K562 (cell line): Measurements from ENCODE around the gene RCOR1. TPM values are rescaled to one million over a fixed set of nuclear protein-coding genes. Genes with fewer than 3 reads are reported as not detected.

Experiments
- ATAC-seq: fragments of 200-7000 bp; cut with Tn5 transposase; 3 replicates; pipeline ENCODE4 v1.9.1; 2020; ENCODE audit warnings: moderate library complexity
- BruUV-seq: library from RNA; stranded (reverse); fragments of 400-500 nt; replicated peaks from 2 replicates; lab custom pipeline; 2021; lab: Mats Ljungman, UMichigan
- CTCF ChIA-PET: fragments of 300-600 bp; formaldehyde crosslinking; extraction: SDS; loops from one replicate; lab custom pipeline; 2021; ENCODE audit warnings: low intra/inter-chr PET ratio; lab: Yijun Ruan, JAX
- POLR2A ChIA-PET: fragments of 300-600, 350-650 bp; sonication (Branson Sonifier 250); formaldehyde crosslinking; extraction: SDS; loops from one replicate; lab custom pipeline; 2021; ENCODE audit warnings: antibody characterized with exemption, inconsistent platforms; lab: Yijun Ruan, JAX
- DNase-seq, 4 experiments: peaks; one replicate each; pipeline versions ENCODE4 v3.0.0 to v3.0.0-alpha.2; 2011 to 2018; ENCODE audit warnings: low spot score in 3 of 4, mixed read lengths in 3 of 4; ENCODE audit errors: extremely low read depth in 1 of 4
- FAIRE-seq: peaks from 2 replicates; lab custom pipeline; 2011; peaks lifted over from hg19 to GRCh38; lab: Jason Lieb, UNC
- H2AFZ ChIP-seq: 2 replicates; pipeline ENCODE4 v1.6.0; 2011; ENCODE audit warnings: low read depth, low read length, control low read depth, inconsistent platforms
- H3K27ac ChIP-seq: fragments of 200-600 bp; 3 replicates; pipeline ENCODE4 v1.8.0; 2011; ENCODE audit warnings: low read depth, mild to moderate bottlenecking, control low read depth, inconsistent platforms, low read length, moderate library complexity, mixed read lengths; ENCODE audit errors: extremely low read depth
- H3K27me3 ChIP-seq, 2 experiments: fragments of 300-600 bp in 1 of 2; 2 replicates in 1 of 2; 3 replicates in 1 of 2; pipeline versions ENCODE4 v1.6.0 to v1.8.0; 2011; ENCODE audit warnings: inconsistent platforms in 2 of 2, low read length in 2 of 2, mild to moderate bottlenecking in 1 of 2, mixed read lengths in 1 of 2, moderate library complexity in 1 of 2; ENCODE audit not compliant: control insufficient read depth in 2 of 2, insufficient read depth in 2 of 2
- H3K36me3 ChIP-seq: fragments of 300-600 bp; 3 replicates; pipeline ENCODE4 v1.8.0; 2011; ENCODE audit warnings: mild to moderate bottlenecking, low read length, inconsistent platforms; ENCODE audit not compliant: control insufficient read depth, insufficient read depth
- H3K4me1 ChIP-seq, 2 experiments: fragments of 200-600 bp in 1 of 2; replicated peaks in 1 of 2; 2 replicates in 1 of 2; 3 replicates in 1 of 2; pipeline versions ENCODE4 v1.5.1 to v1.8.0; 2011; ENCODE audit warnings: inconsistent platforms in 2 of 2, low read length in 2 of 2, mild to moderate bottlenecking in 1 of 2, mixed read lengths in 1 of 2, moderate library complexity in 1 of 2; ENCODE audit not compliant: control insufficient read depth in 2 of 2, insufficient read depth in 2 of 2
- H3K4me2 ChIP-seq: 2 replicates; pipeline ENCODE4 v1.6.1; 2011; ENCODE audit warnings: low read length, control low read depth, inconsistent platforms, mixed read lengths; ENCODE audit not compliant: insufficient read depth
- H3K4me3 ChIP-seq: fragments of 200-600 bp; sonication (generic), shearing (Covaris generic); 2 replicates; pipeline ENCODE4 v1.5.1; 2016; ENCODE audit warnings: control low read depth, inconsistent platforms
- H3K79me2 ChIP-seq: fragments of 200-600 bp; 3 replicates; pipeline ENCODE4 v1.8.0; 2011; ENCODE audit warnings: low read length, inconsistent platforms; ENCODE audit not compliant: control insufficient read depth, insufficient read depth
- H3K9ac ChIP-seq, 2 experiments: 2 replicates each; pipeline versions ENCODE4 v1.6.0 to v1.6.1; 2011; ENCODE audit warnings: low read depth in 2 of 2, low read length in 2 of 2, control low read depth in 1 of 2, inconsistent platforms in 1 of 2, mild to moderate bottlenecking in 1 of 2, mixed read lengths in 1 of 2; ENCODE audit not compliant: insufficient read depth in 1 of 2
- H3K9me1 ChIP-seq: one replicate; pipeline ENCODE4 v1.6.0; 2011; ENCODE audit warnings: inconsistent platforms, mild to moderate bottlenecking, low read length, moderate library complexity; ENCODE audit not compliant: control insufficient read depth, insufficient read depth
- H3K9me3 ChIP-seq: replicated peaks from 2 replicates; pipeline ENCODE4 v1.5.1; 2011; ENCODE audit warnings: low read depth, low read length, inconsistent platforms; ENCODE audit not compliant: control insufficient read depth, insufficient read depth
- H4K20me1 ChIP-seq: replicated peaks from 2 replicates; pipeline ENCODE4 v1.6.1; 2011; ENCODE audit warnings: low read length, inconsistent platforms, mixed read lengths; ENCODE audit not compliant: control insufficient read depth, insufficient read depth
- ATF6 ChIP-seq: sonication (generic); formaldehyde crosslinking; IDR thresholded peaks from 2 replicates; pipeline ENCODE4 v1.4.0; 2020; ENCODE audit warnings: mild to moderate bottlenecking, missing genetic modification reagents
- C11orf30 ChIP-seq: fragments of 450-650 bp; IDR thresholded peaks from 2 replicates; pipeline ENCODE4 v1.6.1; 2016; ENCODE audit warnings: low read depth, mild to moderate bottlenecking
- CEBPB ChIP-seq: fragments of 450-650 bp; IDR thresholded peaks from 2 replicates; pipeline ENCODE4 v1.6.1; 2016; ENCODE audit warnings: missing genetic modification characterization, missing compliant biosample characterization
- CREM ChIP-seq: IDR thresholded peaks from 2 replicates; pipeline ENCODE4 v1.6.1; 2014; ENCODE audit warnings: antibody characterized with exemption, low read depth
- CTBP1 ChIP-seq: fragments of 450-650 bp; IDR thresholded peaks from 2 replicates; pipeline ENCODE4 v1.6.1; 2016; ENCODE audit warnings: borderline replicate concordance
- E4F1 ChIP-seq: fragments of 250-450 bp; sonication (Bioruptor Pico); IDR thresholded peaks from 2 replicates; pipeline ENCODE4 v1.5.0; 2021; ENCODE audit warnings: mild to moderate bottlenecking, borderline replicate concordance
- EGR1 ChIP-seq: fragments of 450-650 bp; conservative IDR thresholded peaks from 2 replicates; pipeline ENCODE4 v1.6.1; 2017; ENCODE audit warnings: mild to moderate bottlenecking
- EHMT2 ChIP-seq: fragments of 450-650 bp; IDR thresholded peaks from 2 replicates; pipeline ENCODE4 v1.6.1; 2018; ENCODE audit warnings: antibody characterized with exemption
- KDM4B ChIP-seq, 2 experiments: fragments of 450-650 bp in 1 of 2; sonication (generic) in 1 of 2; IDR thresholded peaks; 2 replicates each; pipeline ENCODE4 v1.6.1; 2016 to 2017; ENCODE audit warnings: borderline replicate concordance in 2 of 2, antibody characterized with exemption in 1 of 2, low read depth in 1 of 2, mild to moderate bottlenecking in 1 of 2
- NFIC ChIP-seq: fragments of 450-650 bp; IDR thresholded peaks from 2 replicates; pipeline ENCODE4 v1.6.1; 2017; ENCODE audit warnings: mild to moderate bottlenecking, inconsistent platforms
- RBM34 ChIP-seq: fragments of 200-400 bp; formaldehyde crosslinking; IDR thresholded peaks from 2 replicates; pipeline ENCODE4 v1.6.1; 2018; ENCODE audit warnings: low read length, borderline replicate concordance; ENCODE audit not compliant: insufficient read depth
- RCOR1 ChIP-seq, 2 experiments: IDR thresholded peaks; 2 replicates each; pipeline ENCODE4 v1.6.1; 2012; ENCODE audit warnings: low read depth in 2 of 2, low read length in 2 of 2, borderline replicate concordance in 1 of 2, improper control_type of control experiment in 1 of 2
- TAF9B ChIP-seq: fragments of 450-650 bp; IDR thresholded peaks from 2 replicates; pipeline ENCODE4 v1.6.1; 2018; ENCODE audit warnings: mild to moderate bottlenecking; ENCODE audit not compliant: partially characterized antibody
- TRIM24 ChIP-seq, 2 experiments: fragments of 450-650 bp; IDR thresholded peaks; 2 replicates each; pipeline ENCODE4 v1.6.1; 2016
- ZBTB34 ChIP-seq: fragments of 250-450 bp; sonication (Bioruptor Pico); IDR thresholded peaks from 2 replicates; pipeline ENCODE4 v1.8.0; 2021; ENCODE audit warnings: mild to moderate bottlenecking, moderate library complexity
- ZNF121 ChIP-seq: sonication (generic); formaldehyde crosslinking; conservative IDR thresholded peaks from 2 replicates; pipeline ENCODE4 v1.8.0; 2022; ENCODE audit warnings: missing genetic modification reagents
- ZNF263 ChIP-seq: sonication (generic); formaldehyde crosslinking; IDR thresholded peaks from 2 replicates; pipeline ENCODE4 v1.8.0; 2022; ENCODE audit warnings: mild to moderate bottlenecking, missing genetic modification reagents, borderline replicate concordance
- WGBS: fragments of 100-300 bp; shearing (Covaris generic); methylation state at CpG from one replicate; pipeline ENCODE4 v1.1.6; 2016; ENCODE audit warnings: low coverage, mixed read lengths; ENCODE audit not compliant: insufficient coverage; ENCODE audit errors: missing lambda C conversion rate; 5-methylcytosine and 5-hydroxymethylcytosine counted together
- in situ Hi-C: fragments of 300-500 bp; cut with MboI; formaldehyde crosslinking; loops from 4 replicates; pipeline ENCODE4 v1.15.0; 2018; ENCODE audit warnings: inconsistent platforms, mixed read lengths
- intact Hi-C: fragments of 100-400 bp; cut with micrococcal nuclease; formaldehyde crosslinking; loops from 2 replicates; pipeline ENCODE4 v1.14.2; 2022
- polyA plus RNA-seq, 8 experiments: library from polyadenylated mRNA; depleted of rRNA in 4 of 8; stranded (reverse) in 5 of 8; unstranded in 3 of 8; fragments of >200 nt; fragmentation: Nextera tagmentation in 2 of 8; fragmentation: Illumina TruSeq in 1 of 8; extraction: Ambion mirVana in 2 of 8; extraction: Trizol in 1 of 8; gene quantifications; 2 replicates each; pipeline versions ENCODE4 v1.2.1 to v1.2.3, GENCODE V29; 2011 to 2014; ENCODE audit warnings: inconsistent platforms in 1 of 8, missing spikeins in 1 of 8
- total RNA-seq, 7 experiments: library from RNA; depleted of rRNA in 6 of 7; stranded (reverse); fragments of >200 nt in 6 of 7; fragmentation: Illumina TruSeq in 2 of 7; extraction: Trizol in 2 of 7; gene quantifications; 2 replicates each; pipeline versions ENCODE4 v1.2.1 to v1.2.3, GENCODE V29; 2011 to 2021; ENCODE audit warnings: low replicate concordance in 1 of 7

Gene RCOR1
- total and polyA plus RNA-seq, 9 of the 15 experiments (the other 6 are each of a cell fraction or from before 2014, with no cell fraction given): 8.5 to 47.9 (median 20.9) TPM

- in situ Hi-C loops (no loop called here), intact Hi-C loops (loop anchor here (1.0 kb wide), 1 partner anchor 52 kb away; no protein-coding TSS in a partner anchor)
- ChIA-PET POLR2A (interaction anchor here (0.6 to 1.6 kb wide), 10 partner anchors 9 to 326 kb away, joined by 3 to 5 read pairs (median 3); no protein-coding TSS in a partner anchor), CTCF (no interaction called here)
- Histone ChIP-seq H3K27ac (peak overlapping the region; percentile 71), H3K9me3 (no peaks in the 10 kb centered on the region), H3K27me3 (no peaks in the 10 kb centered on the region), H3K4me2 (peak overlapping the region; percentile 55), H4K20me1 (peaks cover 19% of the 10 kb centered on the region), H3K4me3 (no peak overlapping the region; the same call in 1 of the 2 replicates), H3K79me2 (peaks cover 97% of the 10 kb centered on the region), H2AFZ (no peak overlapping the region), H3K36me3 (peaks cover 4% of the 10 kb centered on the region; the same call in 2 of the 3 replicates), H3K9me1 (no peaks in the 10 kb centered on the region), H3K4me1 (peaks cover 19 to 50% of the 10 kb centered on the region in 2 experiments), H3K9ac (peak overlapping the region in 1 of 2 experiments; percentile 50; a peak in 2 of 4 replicates)
- FAIRE-seq (peak; percentile 82), DNase-seq (peak in 2 of 4 experiments; percentile 65 to 74), ATAC-seq (peak; percentile 85)
- 0% methylated on average over 2 of the region's 2 CpGs for WGBS
- BruUV-seq: no TSS peak
- no peak for TF ChIP-seq C11orf30
- no peak for TF ChIP-seq ATF6 (CRISPR knock-in tag)
- peak; percentile 59 for TF ChIP-seq TAF9B
- TF ChIP-seq ZNF121: no peak
- TF ChIP-seq CREM: peak; percentile 32; the same call in 1 of the 2 replicates
- peak; percentile 67 for TF ChIP-seq CTBP1
- TF ChIP-seq EGR1: no peak
- TF ChIP-seq E4F1 (CRISPR knock-in tag): no peak
- peak; percentile 56 for TF ChIP-seq NFIC
- peak in 1 of 2 experiments; percentile 67; a peak in 2 of 4 replicates for TF ChIP-seq RCOR1 (IDR thresholded peaks at IDR 0.05; ENCODE audit: borderline replicate concordance in 1 of 2, low read depth in 2 of 2, low read length in 2 of 2)
- no peak for TF ChIP-seq RBM34
- no peak for TF ChIP-seq KDM4B (IDR thresholded peaks at IDR 0.05; ENCODE audit: borderline replicate concordance in 2 of 2, low read depth in 1 of 2)
- TF ChIP-seq CEBPB (tag): peak; percentile 60
- no peak for TF ChIP-seq ZNF263
- no peak for TF ChIP-seq ZBTB34 (CRISPR knock-in tag)
- TF ChIP-seq TRIM24 (IDR thresholded peaks at IDR 0.05): peak in 1 of 2 experiments; percentile 61; a peak in 2 of 4 replicates
- TF ChIP-seq EHMT2: no peak; the same call in 1 of the 2 replicates
Observed at GRCh38 chr14:102645746-102646440, 53.4 kb downstream of the RCOR1 start.
